A673 (cell line): ENCODE data around the gene ADAMTS14. TPM values are rescaled to one million over a fixed set of nuclear protein-coding genes. Genes with fewer than 3 reads are reported as not detected.

Experiments used
- BruUV-seq: library from RNA; stranded (reverse); fragments of 400-500 nt; replicated peaks from 2 replicates; lab custom pipeline; 2021; lab: Mats Ljungman, UMichigan
- CTCF ChIA-PET: fragments of 300-600 bp; sonication (Branson Sonifier 250); formaldehyde crosslinking; loops from one replicate; lab custom pipeline; 2022; ENCODE audit warnings: antibody characterized with exemption; lab: Charles Lee
- POLR2A ChIA-PET: fragments of 300-600 bp; sonication (Branson Sonifier 250); formaldehyde crosslinking; loops from one replicate; lab custom pipeline; 2022; ENCODE audit warnings: antibody characterized with exemption; ENCODE audit not compliant: low non-redundant PET; lab: Charles Lee
- DNase-seq: peaks from one replicate; pipeline ENCODE4 v3.0.0-alpha.2; 2015; ENCODE audit warnings: low spot score
- H3K27ac ChIP-seq: fragments of 200-600 bp; sonication (generic); 2 replicates; pipeline ENCODE4 v1.5.1; 2016; ENCODE audit warnings: mixed run types, low read depth, mild to moderate bottlenecking, mixed read lengths, antibody characterized with exemption, low read length; ENCODE audit not compliant: poor library complexity, severe bottlenecking
- H3K27me3 ChIP-seq: fragments of 200-600 bp; sonication (generic); replicated peaks from 2 replicates; pipeline ENCODE4 v1.6.1; 2017; ENCODE audit warnings: mixed run types, low read depth, mild to moderate bottlenecking, mixed read lengths, antibody characterized with exemption, low read length; ENCODE audit not compliant: insufficient read depth, poor library complexity
- H3K36me3 ChIP-seq: fragments of 200-600 bp; sonication (generic); 2 replicates; pipeline ENCODE4 v1.6.1; 2016; ENCODE audit warnings: mixed run types, mild to moderate bottlenecking, mixed read lengths, antibody characterized with exemption, low read length; ENCODE audit not compliant: insufficient read depth, poor library complexity, severe bottlenecking
- H3K4me1 ChIP-seq: fragments of 200-600 bp; sonication (generic); 2 replicates; pipeline ENCODE4 v1.6.1; 2017; ENCODE audit warnings: mixed run types, mild to moderate bottlenecking, mixed read lengths, antibody characterized with exemption, low read length; ENCODE audit not compliant: insufficient read depth, poor library complexity, severe bottlenecking
- H3K4me3 ChIP-seq: fragments of 200-600 bp; sonication (generic); 2 replicates; pipeline ENCODE4 v1.5.1; 2016; ENCODE audit warnings: low read depth, mixed run types, mild to moderate bottlenecking, mixed read lengths, low read length; ENCODE audit not compliant: poor library complexity, severe bottlenecking
- H3K9me3 ChIP-seq: fragments of 200-600 bp; sonication (generic); 2 replicates; pipeline ENCODE4 v1.6.1; 2016; ENCODE audit warnings: mixed run types, low read depth, mild to moderate bottlenecking, mixed read lengths, antibody characterized with exemption, low read length; ENCODE audit not compliant: poor library complexity, severe bottlenecking
- CTCF ChIP-seq: fragments of 300-800, 200-600 bp; sonication (generic); conservative IDR thresholded peaks from 2 replicates; pipeline ENCODE4 v1.5.1; 2017; ENCODE audit warnings: low read depth, mild to moderate bottlenecking, antibody characterized with exemption, low read length, moderate library complexity, mixed read lengths
- EZH2 ChIP-seq: fragments of 200-600 bp; sonication (generic); IDR thresholded peaks from 2 replicates; pipeline ENCODE4 v1.6.1; 2017; ENCODE audit warnings: borderline replicate concordance, low read depth, mild to moderate bottlenecking, mixed read lengths, antibody characterized with exemption, low read length; ENCODE audit not compliant: poor library complexity, severe bottlenecking
- intact Hi-C: fragments of 100-400 bp; cut with micrococcal nuclease; formaldehyde crosslinking; loops from one replicate; pipeline ENCODE4 v1.10.0; 2022; ENCODE audit not compliant: unreplicated experiment
- total RNA-seq: library from RNA; stranded (reverse); gene quantifications from 2 replicates; pipeline ENCODE4 v1.2.3, GENCODE V29; 2021

ADAMTS14 gene
- total RNA-seq, 1 experiment from 2014 or later: 0.21 TPM

GRCh38 chr10:70698211-70698610, 25.9 kb downstream of the ADAMTS14 start:
- no peaks in the 10 kb centered on the region for H3K36me3 ChIP-seq
- H3K9me3 ChIP-seq: no peaks in the 10 kb centered on the region
- H3K4me3 ChIP-seq: no peak overlapping the region
- no TSS peak for BruUV-seq
- no peaks in the 10 kb centered on the region for H3K4me1 ChIP-seq
- H3K27ac ChIP-seq: no peak overlapping the region
- intact Hi-C loops: no loop called here
- TF ChIP-seq CTCF: no peak
- TF ChIP-seq EZH2: no peak
- H3K27me3 ChIP-seq: no peaks in the 10 kb centered on the region
- ChIA-PET CTCF (no interaction called here), POLR2A (no interaction called here)
- DNase-seq: no peak

GRCh38 chr10:70699063-70699658, 26.9 kb downstream of the ADAMTS14 start:
- Histone ChIP-seq H3K36me3 (no peaks in the 10 kb centered on the region), H3K4me1 (no peaks in the 10 kb centered on the region), H3K9me3 (no peaks in the 10 kb centered on the region), H3K27ac (no peak overlapping the region), H3K27me3 (no peaks in the 10 kb centered on the region), H3K4me3 (no peak overlapping the region)
- ChIA-PET CTCF (no interaction called here), POLR2A (no interaction called here)
- intact Hi-C loops: no loop called here
- TF ChIP-seq CTCF: no peak
- no peak for TF ChIP-seq EZH2
- no TSS peak for BruUV-seq
- no peak for DNase-seq

GRCh38 chr10:70699659-70700174, 27.4 kb downstream of the ADAMTS14 start:
- no peak for TF ChIP-seq CTCF
- TF ChIP-seq EZH2: no peak
- Histone ChIP-seq H3K9me3 (no peaks in the 10 kb centered on the region), H3K4me1 (no peaks in the 10 kb centered on the region), H3K27ac (no peak overlapping the region), H3K36me3 (no peaks in the 10 kb centered on the region), H3K4me3 (no peak overlapping the region), H3K27me3 (no peaks in the 10 kb centered on the region)
- DNase-seq: no peak
- POLR2A ChIA-PET: no interaction called here
- intact Hi-C loops: no loop called here
- CTCF ChIA-PET: no interaction called here
- BruUV-seq: no TSS peak
